ENCODE results near the gene SHC2. TPM values are rescaled to one million over a fixed set of nuclear protein-coding genes. Genes with fewer than 3 reads are reported as not detected.
A peak's percentile ranks its signal among the peaks of the same experiment; 100 is the strongest.

Gene SHC2
- total and polyA plus RNA-seq, 2 donors from 2014 or later: 10.7 to 24.4 TPM

DNA sequence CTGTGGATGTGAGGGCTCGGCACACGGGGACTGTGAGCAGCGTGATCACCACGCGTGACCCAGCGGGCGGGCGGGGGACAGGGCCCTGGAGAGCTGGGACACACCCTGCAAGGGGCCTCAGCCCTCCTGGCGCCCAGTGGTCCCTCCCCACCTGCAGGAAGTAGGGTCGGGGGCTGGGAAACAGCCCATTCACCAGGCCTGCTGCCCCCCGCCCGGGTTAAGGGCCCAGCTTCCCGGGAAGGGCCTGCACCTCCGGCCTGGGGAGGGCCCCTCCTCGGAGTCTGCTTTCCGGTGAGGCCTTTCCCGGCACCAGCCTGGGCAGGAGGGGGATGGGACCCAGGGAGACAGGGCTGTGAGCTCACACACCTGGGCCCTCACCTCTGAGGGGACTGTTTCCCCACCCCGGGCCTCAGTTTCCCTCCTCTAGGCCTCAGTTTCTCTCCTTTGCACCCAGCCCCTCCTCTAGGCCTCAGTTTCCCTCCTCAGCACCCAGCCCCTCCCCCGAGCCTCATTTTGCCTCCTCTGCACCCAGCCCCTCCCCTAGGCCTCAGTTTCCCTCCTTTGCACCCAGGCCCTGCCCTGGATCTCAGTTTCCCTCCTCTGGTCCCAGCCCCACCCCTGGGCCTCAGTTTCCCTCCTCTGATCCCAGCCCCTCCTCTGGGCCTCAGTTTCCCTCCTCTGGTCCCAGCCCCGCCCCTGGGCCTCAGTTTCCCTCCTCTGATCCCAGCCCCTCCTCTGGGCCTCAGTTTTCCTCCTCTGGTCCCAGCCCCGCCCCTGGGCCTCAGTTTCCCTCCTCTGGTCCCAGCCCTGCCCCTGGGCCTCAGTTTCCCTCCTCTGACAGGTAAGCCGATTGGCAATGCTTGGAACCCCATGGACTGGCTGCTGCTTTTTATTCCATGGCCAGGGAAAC lies 33.6 kb upstream of the SHC2 start:
- Histone ChIP-seq H3K27me3 (ENCODE audit: control insufficient read depth, insufficient read depth, low read length) (peaks cover 12% of the 10 kb centered on the region), H3K9ac (ENCODE audit: low read length in 3 of 3) (no peak overlapping the region), H3K4me1 (ENCODE audit: control insufficient read depth in 2 of 3, insufficient read depth in 2 of 3, low read depth in 1 of 3, low read length in 3 of 3) (peaks cover 0 to 8% (median 3%) of the 10 kb centered on the region in 3 donors), H3K27ac (ENCODE audit: low read depth in 2 of 2, low read length in 2 of 2) (no peak overlapping the region), H3K4me3 (ENCODE audit: low read length in 3 of 3) (no peak overlapping the region), H3K9me3 (ENCODE audit: control insufficient read depth in 2 of 3, insufficient read depth in 1 of 3, low read length in 3 of 3) (no peaks in the 10 kb centered on the region), H3K36me3 (ENCODE audit: control insufficient read depth in 2 of 3, insufficient read depth in 3 of 3, low read length in 3 of 3) (no peaks in the 10 kb centered on the region)
- DNase-seq (peak in 1 of 5 donors; percentile 71), FAIRE-seq (no peak)
- intact Hi-C loops (cut with DNase I): no loop called here
- TF ChIP-seq, protein P1, sequence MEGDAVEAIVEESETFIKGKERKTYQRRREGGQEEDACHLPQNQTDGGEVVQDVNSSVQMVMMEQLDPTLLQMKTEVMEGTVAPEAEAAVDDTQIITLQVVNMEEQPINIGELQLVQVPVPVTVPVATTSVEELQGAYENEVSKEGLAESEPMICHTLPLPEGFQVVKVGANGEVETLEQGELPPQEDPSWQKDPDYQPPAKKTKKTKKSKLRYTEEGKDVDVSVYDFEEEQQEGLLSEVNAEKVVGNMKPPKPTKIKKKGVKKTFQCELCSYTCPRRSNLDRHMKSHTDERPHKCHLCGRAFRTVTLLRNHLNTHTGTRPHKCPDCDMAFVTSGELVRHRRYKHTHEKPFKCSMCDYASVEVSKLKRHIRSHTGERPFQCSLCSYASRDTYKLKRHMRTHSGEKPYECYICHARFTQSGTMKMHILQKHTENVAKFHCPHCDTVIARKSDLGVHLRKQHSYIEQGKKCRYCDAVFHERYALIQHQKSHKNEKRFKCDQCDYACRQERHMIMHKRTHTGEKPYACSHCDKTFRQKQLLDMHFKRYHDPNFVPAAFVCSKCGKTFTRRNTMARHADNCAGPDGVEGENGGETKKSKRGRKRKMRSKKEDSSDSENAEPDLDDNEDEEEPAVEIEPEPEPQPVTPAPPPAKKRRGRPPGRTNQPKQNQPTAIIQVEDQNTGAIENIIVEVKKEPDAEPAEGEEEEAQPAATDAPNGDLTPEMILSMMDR (IDR thresholded peaks at IDR 0.05; ENCODE audit: borderline replicate concordance, extremely low read depth, insufficient read depth): no peak

DNA sequence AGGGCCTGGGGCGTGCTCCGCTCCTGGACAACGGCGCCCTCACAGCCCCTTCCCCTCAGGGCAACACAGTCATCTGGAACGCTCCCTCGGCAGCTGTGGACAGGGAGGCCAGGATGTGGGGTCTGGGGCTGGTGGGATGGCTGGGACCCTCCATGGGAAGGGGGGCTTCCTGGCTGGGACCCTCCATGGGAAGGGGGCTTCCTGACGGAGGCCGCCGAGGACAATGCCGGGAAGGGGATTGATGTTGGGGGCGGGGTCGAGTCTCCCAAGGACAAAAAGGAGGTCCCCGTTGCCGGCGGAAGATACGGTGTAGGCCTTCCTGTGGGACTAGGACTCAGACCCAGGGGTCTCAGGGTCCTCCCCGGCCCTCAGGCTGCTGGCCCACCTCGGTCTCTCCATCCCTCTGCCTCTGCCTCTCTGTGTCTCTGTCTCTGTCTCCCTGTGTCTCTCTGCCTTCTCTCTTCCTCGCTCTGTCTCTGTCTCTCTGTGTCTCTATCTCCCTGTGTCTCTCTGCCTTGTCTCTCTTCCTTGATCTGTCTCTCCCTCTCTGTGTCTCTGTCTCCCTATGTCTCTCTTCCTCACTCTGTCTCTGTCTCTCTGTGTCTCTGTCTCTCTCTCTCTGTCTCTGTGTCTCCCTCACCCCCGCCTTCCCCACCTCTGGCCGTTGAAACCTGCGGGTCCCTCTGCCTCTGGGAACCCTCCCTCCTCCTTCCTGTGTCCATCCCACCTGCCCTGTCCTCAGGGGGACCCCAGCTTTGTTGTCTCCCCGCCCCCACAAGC lies 32.7 kb upstream of the SHC2 start:
- no peaks in the 10 kb centered on the region for H3K9me3 ChIP-seq (ENCODE audit: control insufficient read depth in 2 of 3, insufficient read depth in 1 of 3, low read length in 3 of 3)
- H3K4me3 ChIP-seq (ENCODE audit: low read length in 3 of 3): no peak overlapping the region
- FAIRE-seq: no peak
- H3K27ac ChIP-seq (ENCODE audit: low read depth in 2 of 2, low read length in 2 of 2): no peak overlapping the region
- peaks cover 0 to 9% (median 3%) of the 10 kb centered on the region in 3 donors for H3K4me1 ChIP-seq (ENCODE audit: control insufficient read depth in 2 of 3, insufficient read depth in 2 of 3, low read depth in 1 of 3, low read length in 3 of 3)
- H3K36me3 ChIP-seq (ENCODE audit: control insufficient read depth in 2 of 3, insufficient read depth in 3 of 3, low read length in 3 of 3): no peaks in the 10 kb centered on the region
- H3K27me3 ChIP-seq (ENCODE audit: control insufficient read depth, insufficient read depth, low read length): peaks cover 7% of the 10 kb centered on the region
- intact Hi-C loops (cut with DNase I): no loop called here
- H3K9ac ChIP-seq (ENCODE audit: low read length in 3 of 3): no peak overlapping the region
- peak in 1 of 5 donors; percentile 57 for DNase-seq
- TF ChIP-seq, protein P1 (IDR thresholded peaks at IDR 0.05; ENCODE audit: borderline replicate concordance, extremely low read depth, insufficient read depth): no peak

DNA sequence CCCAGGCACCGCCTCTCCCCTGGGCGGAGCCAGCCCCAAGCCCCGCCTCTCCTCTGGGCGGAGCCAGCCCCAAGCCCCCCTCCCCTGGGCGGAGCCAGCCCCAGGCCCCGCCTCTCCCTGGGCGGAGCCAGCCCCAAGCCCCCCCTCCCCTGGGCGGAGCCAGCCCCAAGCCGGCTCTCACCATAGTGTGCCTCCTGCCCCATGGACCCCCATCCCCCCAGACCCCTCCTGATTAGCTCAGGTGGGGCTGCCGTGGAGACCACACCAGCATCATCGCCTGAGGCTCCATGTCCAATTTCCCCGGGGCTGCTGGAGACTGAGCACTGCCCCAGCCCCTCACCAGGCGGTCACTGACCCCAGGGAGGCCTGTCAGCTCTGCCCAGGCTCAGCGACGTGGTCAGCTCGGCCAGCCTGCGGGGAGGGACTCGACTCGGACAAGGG lies 31.3 kb upstream of the SHC2 start:
- H3K4me3 ChIP-seq (ENCODE audit: low read length in 3 of 3): no peak overlapping the region
- H3K27me3 ChIP-seq (ENCODE audit: control insufficient read depth, insufficient read depth, low read length): no peaks in the 10 kb centered on the region
- no peak overlapping the region for H3K27ac ChIP-seq (ENCODE audit: low read depth in 2 of 2, low read length in 2 of 2)
- TF ChIP-seq, protein P1 (IDR thresholded peaks at IDR 0.05; ENCODE audit: borderline replicate concordance, extremely low read depth, insufficient read depth): no peak
- DNase-seq (peak in 1 of 5 donors; percentile 70), FAIRE-seq (no peak)
- H3K9ac ChIP-seq (ENCODE audit: low read length in 3 of 3): no peak overlapping the region
- intact Hi-C loops (cut with DNase I): no loop called here
- peaks cover 0 to 5% (median 3%) of the 10 kb centered on the region in 3 donors for H3K4me1 ChIP-seq (ENCODE audit: control insufficient read depth in 2 of 3, insufficient read depth in 2 of 3, low read depth in 1 of 3, low read length in 3 of 3)
- no peaks in the 10 kb centered on the region for H3K9me3 ChIP-seq (ENCODE audit: control insufficient read depth in 2 of 3, insufficient read depth in 1 of 3, low read length in 3 of 3)
- no peaks in the 10 kb centered on the region for H3K36me3 ChIP-seq (ENCODE audit: control insufficient read depth in 2 of 3, insufficient read depth in 3 of 3, low read length in 3 of 3)

Measured in kidney (tissue), 14 donors.